HG03354 (cell line): Measurements from ENCODE around the gene LDLRAD3.

Source experiments
- ATAC-seq: cut with Tn5 transposase; IDR thresholded peaks from one replicate; pipeline ENCODE4 v1.9.1; 2021; ENCODE audit warnings: mild to moderate bottlenecking; ENCODE audit not compliant: unreplicated experiment, poor library complexity, severe bottlenecking

The LDLRAD3 gene

GRCh38 chr11:35982061-35982460 is 38.2 kb downstream of the LDLRAD3 start:
- no peak for ATAC-seq

DNA sequence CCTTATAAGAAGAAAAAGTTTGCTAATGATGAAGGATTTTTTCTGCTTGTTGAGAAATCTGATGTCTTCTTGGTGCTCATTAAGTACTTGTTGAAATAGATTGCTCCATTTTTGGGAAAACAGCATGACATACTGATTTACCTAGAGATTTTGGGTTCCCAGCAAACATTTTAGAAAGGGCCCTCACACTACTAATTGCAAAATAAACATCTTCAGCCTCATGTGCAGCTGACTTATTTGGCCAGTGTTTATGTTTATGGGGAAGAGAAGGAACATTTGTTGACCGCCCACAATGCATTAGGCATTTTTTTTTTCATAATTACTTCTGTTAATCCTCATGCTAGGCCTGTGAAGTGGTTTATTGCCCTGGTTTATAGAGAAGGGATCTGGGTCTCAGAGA is 40.1 kb downstream of the LDLRAD3 start:
- ATAC-seq, result no peak

DNA sequence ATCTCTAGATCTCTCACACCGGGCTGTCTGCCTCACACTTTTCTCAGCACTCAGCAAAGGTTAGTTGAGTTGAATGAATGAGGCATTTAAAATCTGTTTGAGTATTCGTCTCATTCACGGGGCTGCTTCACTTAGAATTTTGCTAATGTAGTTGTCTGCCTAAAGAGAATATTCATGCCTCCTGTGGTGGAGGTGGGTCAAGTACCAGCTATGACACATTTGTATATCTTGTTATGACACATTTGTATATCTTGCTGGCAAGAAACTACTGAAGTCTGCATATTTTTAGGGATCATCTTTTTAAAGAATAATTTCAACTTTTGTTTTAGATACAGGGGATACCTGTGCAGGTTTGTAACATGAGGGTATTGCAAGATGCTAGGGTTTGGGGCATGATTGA is 43.1 kb downstream of the LDLRAD3 start:
- no peak for ATAC-seq

DNA sequence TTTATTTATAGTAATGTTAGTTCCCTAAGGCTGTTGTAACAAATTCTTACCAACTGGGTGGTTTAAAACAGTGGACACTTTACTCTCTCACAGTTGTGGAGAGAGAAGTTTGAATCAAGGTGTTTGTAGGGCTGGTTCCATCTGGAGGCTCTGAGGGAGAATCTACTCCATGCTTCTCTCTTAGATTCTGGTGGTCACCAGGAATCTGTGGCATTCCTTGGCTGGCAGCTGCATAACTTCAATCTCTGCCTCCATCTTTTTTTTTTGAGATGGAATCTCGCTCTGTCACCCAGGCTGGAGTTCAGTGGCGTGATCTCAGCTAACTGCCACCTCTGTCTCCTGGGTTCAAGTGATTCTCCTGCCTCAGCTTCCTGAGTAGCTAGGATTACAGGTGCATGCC is 46.3 kb downstream of the LDLRAD3 start:
- no peak for ATAC-seq

- no peak for ATAC-seq
These were observed 47.0 kb downstream of the LDLRAD3 start for GRCh38 chr11:35990816-35991215.

DNA sequence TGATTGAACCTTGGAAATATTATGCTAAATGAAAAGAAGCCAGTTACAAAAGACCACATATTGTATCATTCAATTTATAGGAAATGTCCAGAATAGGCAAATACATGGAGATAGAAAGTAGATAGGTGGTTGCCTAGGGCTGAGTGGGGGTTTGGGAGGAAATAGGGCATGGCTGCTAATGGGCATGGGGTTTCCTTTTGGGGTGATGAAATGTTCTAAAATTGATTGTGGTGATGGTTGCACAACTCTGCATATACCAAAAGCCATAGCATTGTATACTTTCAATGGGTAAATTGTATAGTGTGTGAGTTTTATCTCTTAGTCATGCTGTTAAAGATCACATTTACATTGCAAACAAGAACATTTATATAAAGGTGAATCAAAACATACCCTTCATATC is 48.7 kb downstream of the LDLRAD3 start:
- no peak for ATAC-seq

GRCh38 chr11:35994421-35994820 is 50.6 kb downstream of the LDLRAD3 start:
- ATAC-seq, result no peak

GRCh38 chr11:35995681-35996271 is 51.9 kb downstream of the LDLRAD3 start:
- ATAC-seq, result no peak

DNA sequence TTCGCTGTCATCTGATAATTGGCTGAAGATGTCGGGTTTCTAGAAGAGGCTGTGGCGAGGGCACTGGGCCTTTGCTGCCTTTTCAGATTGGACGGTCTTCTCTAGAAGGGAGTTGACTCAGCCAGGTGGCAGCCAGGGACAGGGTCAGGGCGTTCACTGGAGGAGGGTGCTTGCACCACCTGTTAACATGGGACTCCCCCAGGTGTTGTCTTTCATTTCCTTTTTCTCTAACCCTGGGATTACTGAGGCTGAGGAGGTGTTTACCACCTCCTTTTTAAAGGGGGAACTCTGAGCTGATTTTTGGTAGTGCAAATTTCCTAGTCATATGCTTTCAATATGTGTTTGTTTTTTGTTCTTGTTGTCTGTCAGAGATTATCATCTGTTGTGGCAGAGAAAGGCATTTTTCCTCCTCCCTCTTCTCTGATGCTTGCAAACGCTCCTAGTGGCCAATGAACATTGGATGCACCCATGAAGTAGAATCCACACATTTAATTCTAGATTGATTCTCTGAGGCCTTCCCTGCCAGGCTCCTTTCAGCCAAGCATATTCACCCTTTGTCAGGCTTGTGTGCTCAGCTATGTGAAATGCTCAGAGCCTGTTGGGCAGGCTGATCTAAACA is 54.1 kb downstream of the LDLRAD3 start:
- ATAC-seq, result no peak

DNA sequence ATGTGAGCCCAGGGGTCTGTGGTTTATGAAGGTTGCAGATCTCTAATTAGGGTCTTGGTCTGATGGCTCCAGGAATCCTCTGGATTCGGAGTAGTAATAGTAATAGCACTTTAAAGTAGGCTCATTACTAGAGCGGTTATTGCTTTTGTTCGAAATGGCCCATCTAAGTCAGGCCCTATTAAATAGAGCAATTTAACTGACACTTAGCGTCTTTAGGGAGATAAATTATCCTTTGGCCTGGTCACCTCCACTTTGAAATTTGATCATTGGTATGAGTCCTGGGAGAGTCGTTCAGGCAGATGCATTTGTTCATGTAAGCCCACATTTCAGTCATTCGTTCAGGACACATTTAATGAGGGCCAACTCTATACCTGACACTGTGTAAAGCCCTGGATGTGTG is 54.8 kb downstream of the LDLRAD3 start:
- no peak for ATAC-seq

GRCh38 chr11:36000616-36001190 is 56.8 kb downstream of the LDLRAD3 start:
- no peak for ATAC-seq

GRCh38 chr11:36002196-36002595 is 58.3 kb downstream of the LDLRAD3 start:
- no peak for ATAC-seq

DNA sequence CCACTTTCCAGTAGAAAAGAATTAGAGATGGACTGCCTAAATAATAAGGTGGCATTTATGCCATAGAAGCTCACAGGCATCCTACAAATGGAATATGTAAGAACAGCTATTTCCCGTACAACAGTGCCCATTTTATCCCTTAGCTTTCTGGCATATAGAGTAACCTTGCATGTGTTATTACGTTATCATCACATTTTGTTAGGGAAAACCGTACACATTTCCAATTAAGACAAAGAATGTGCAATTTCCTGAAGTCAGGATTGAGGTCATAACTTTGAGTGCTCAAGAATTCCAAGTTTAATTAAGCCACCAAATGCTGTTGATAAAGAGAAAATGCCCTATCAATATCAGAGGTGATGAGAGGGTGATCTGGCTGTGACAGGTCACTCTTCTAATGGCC is 58.9 kb downstream of the LDLRAD3 start:
- no peak for ATAC-seq

GRCh38 chr11:36006556-36006955 is 62.7 kb downstream of the LDLRAD3 start:
- ATAC-seq, result no peak

DNA sequence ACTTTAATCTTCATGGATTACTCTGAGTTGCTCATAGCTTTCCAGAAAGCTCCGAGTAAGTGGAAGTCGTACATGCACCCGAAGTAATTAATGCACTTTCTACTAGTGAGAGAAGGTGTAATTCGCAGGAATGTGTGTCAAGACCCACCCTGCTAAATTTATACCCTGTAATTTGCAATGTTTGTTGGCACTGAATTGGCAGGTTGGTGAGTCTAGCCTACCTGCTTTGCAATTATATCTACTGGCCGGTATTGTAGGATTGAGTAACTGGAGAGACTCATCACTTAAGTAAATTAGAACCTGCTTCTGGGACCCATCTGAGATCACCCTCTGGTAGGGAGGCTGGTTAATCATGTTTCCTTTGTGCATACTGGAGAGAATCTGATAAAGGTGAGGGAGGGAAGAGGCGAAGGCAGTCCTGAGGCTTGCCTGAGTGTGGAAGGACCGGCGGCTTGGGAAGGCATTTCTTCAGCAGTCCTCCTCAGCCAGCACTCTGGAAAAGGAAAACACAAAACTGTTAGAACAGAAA is 63.3 kb downstream of the LDLRAD3 start:
- no peak for ATAC-seq

GRCh38 chr11:36008584-36008983 is 64.7 kb downstream of the LDLRAD3 start:
- no peak for ATAC-seq

- no peak for ATAC-seq
These were observed 65.6 kb downstream of the LDLRAD3 start for GRCh38 chr11:36009473-36009872.

GRCh38 chr11:36010010-36010740 is 66.3 kb downstream of the LDLRAD3 start:
- no peak for ATAC-seq

GRCh38 chr11:36011574-36011973 is 67.7 kb downstream of the LDLRAD3 start:
- no peak for ATAC-seq

GRCh38 chr11:36012455-36012854 is 68.6 kb downstream of the LDLRAD3 start:
- ATAC-seq, result no peak

- no peak for ATAC-seq
These were observed 69.1 kb downstream of the LDLRAD3 start for GRCh38 chr11:36012979-36013378.
